PFSK-1 (cell line): ENCODE results near the gene PREX1.

Source experiments
- POLR2AphosphoS5 ChIP-seq: IDR thresholded peaks from 2 replicates; pipeline ENCODE4 v1.6.1; 2012; ENCODE audit warnings: low read depth, mild to moderate bottlenecking, control low read depth, low read length, moderate library complexity
- REST ChIP-seq, 2 experiments: IDR thresholded peaks; 2 replicates each; pipeline versions ENCODE4 v1.6.1 to v1.8.0; 2011 to 2012; ENCODE audit warnings: low read depth in 2 of 2, low read length in 2 of 2, control low read depth in 1 of 2, inconsistent platforms in 1 of 2, mild to moderate bottlenecking in 1 of 2, moderate library complexity in 1 of 2; ENCODE audit not compliant: insufficient read depth in 1 of 2
- TAF1 ChIP-seq: IDR thresholded peaks from 2 replicates; pipeline ENCODE4 v1.6.1; 2012; ENCODE audit warnings: low read length, control low read depth, borderline replicate concordance; ENCODE audit not compliant: insufficient read depth

DNA sequence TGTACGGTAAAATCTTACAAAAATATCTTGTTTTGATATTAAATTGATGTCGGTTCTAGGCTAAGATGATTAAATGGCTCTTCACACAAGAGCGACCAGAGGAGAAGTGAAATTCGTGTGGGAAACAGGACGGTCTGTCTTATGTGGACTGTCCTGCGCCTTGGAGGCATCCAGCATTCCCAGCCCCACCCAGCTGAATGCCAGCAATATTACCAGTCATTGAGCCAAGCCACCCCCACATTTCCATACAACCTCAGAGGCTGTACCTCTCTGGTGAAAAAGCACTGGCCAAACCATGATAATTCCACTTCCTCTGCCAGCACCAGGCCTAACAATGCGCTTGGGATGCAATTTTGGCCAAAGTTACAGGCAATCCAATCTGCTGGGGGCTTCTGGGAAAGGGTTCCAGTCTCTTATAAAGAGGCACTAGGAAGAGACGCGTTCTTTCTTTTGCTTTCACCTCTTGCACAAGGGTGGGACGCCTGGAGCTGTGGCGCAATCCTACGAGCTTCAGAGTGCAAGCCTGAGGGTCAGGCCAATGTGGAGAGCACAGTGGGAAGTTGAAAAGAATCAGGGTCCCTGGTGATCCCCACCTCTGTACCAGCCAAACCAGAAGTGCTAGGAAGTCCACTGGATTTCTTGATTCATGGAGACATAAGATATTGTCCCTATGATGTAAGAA lies 213.1 kb downstream of the PREX1 start:
- no peak for TF ChIP-seq POLR2AphosphoS5
- no peak for TF ChIP-seq REST (IDR thresholded peaks at IDR 0.05; ENCODE audit: insufficient read depth in 1 of 2, low read depth in 2 of 2, low read length in 2 of 2)
- no peak for TF ChIP-seq TAF1
